ENCODE data around the gene ALPI.

DNA sequence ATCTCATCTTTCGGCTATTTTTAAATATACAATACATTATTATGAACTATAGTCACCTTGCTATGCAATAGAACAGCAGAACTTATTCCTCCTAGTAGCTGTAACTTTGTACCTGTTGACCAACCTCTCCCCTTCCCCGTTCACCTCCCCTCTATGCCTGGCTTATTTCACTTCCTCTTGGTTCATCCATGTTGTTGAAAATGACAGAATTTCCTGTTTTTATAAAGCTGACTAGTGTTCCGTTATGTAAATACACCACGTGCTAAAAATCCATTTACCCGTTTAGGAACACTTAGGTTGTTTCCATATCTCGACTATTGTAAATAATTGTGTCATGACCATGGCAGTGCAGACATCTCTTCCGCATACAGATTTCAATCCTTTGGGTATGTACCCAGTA lies 10.3 kb downstream of the ALPI start:
- TF ChIP-seq KLF16 (tag by site-specific recombination; IDR thresholded peaks at IDR 0.05), result no peak
- TF ChIP-seq ZNF302 (tag by site-specific recombination; IDR thresholded peaks at IDR 0.05; ENCODE audit: low read depth), result no peak
- TF ChIP-seq, protein P1, sequence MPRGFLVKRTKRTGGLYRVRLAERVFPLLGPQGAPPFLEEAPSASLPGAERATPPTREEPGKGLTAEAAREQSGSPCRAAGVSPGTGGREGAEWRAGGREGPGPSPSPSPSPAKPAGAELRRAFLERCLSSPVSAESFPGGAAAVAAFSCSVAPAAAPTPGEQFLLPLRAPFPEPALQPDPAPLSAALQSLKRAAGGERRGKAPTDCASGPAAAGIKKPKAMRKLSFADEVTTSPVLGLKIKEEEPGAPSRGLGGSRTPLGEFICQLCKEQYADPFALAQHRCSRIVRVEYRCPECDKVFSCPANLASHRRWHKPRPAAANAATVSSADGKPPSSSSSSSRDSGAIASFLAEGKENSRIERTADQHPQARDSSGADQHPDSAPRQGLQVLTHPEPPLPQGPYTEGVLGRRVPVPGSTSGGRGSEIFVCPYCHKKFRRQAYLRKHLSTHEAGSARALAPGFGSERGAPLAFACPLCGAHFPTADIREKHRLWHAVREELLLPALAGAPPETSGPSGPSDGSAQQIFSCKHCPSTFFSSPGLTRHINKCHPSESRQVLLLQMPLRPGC (tag by site-specific recombination; IDR thresholded peaks at IDR 0.05), result no peak
- no peak for TF ChIP-seq ZNF837 (tag by site-specific recombination; IDR thresholded peaks at IDR 0.05)
- TF ChIP-seq, protein P2, sequence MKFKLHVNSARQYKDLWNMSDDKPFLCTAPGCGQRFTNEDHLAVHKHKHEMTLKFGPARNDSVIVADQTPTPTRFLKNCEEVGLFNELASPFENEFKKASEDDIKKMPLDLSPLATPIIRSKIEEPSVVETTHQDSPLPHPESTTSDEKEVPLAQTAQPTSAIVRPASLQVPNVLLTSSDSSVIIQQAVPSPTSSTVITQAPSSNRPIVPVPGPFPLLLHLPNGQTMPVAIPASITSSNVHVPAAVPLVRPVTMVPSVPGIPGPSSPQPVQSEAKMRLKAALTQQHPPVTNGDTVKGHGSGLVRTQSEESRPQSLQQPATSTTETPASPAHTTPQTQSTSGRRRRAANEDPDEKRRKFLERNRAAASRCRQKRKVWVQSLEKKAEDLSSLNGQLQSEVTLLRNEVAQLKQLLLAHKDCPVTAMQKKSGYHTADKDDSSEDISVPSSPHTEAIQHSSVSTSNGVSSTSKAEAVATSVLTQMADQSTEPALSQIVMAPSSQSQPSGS (tag by site-specific recombination; IDR thresholded peaks at IDR 0.05; ENCODE audit: low read depth), result no peak
- TF ChIP-seq, protein P3, sequence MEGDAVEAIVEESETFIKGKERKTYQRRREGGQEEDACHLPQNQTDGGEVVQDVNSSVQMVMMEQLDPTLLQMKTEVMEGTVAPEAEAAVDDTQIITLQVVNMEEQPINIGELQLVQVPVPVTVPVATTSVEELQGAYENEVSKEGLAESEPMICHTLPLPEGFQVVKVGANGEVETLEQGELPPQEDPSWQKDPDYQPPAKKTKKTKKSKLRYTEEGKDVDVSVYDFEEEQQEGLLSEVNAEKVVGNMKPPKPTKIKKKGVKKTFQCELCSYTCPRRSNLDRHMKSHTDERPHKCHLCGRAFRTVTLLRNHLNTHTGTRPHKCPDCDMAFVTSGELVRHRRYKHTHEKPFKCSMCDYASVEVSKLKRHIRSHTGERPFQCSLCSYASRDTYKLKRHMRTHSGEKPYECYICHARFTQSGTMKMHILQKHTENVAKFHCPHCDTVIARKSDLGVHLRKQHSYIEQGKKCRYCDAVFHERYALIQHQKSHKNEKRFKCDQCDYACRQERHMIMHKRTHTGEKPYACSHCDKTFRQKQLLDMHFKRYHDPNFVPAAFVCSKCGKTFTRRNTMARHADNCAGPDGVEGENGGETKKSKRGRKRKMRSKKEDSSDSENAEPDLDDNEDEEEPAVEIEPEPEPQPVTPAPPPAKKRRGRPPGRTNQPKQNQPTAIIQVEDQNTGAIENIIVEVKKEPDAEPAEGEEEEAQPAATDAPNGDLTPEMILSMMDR (tag by site-specific recombination; IDR thresholded peaks at IDR 0.05), result no peak
- no peak for TF ChIP-seq ZNF19 (tag by site-specific recombination; IDR thresholded peaks at IDR 0.05; ENCODE audit: low read depth)
